ENCODE measurements around the gene TRHDE.

The TRHDE gene

GRCh38 chr12:72368719-72369422 is 96.7 kb downstream of the TRHDE start:
- no peaks in the 10 kb centered on the region for H3K9me3 ChIP-seq (ENCODE audit: control insufficient read depth, low read length)
- no peaks in the 10 kb centered on the region for H3K36me3 ChIP-seq (ENCODE audit: control insufficient read depth, insufficient read depth, low read length, severe bottlenecking)
- H3K4me3 ChIP-seq (ENCODE audit: low read length), result no peak overlapping the region
- no peaks in the 10 kb centered on the region for H3K27me3 ChIP-seq (replicated peaks; ENCODE audit: control insufficient read depth, insufficient read depth, low read length)
- no peaks in the 10 kb centered on the region for H3K4me1 ChIP-seq (ENCODE audit: control insufficient read depth, insufficient read depth, low read length)
- no peak for DNase-seq (ENCODE audit: low read depth)
- no peak overlapping the region for H3K9ac ChIP-seq (ENCODE audit: low read length)

GRCh38 chr12:72369423-72369959 is 97.3 kb downstream of the TRHDE start:
- Histone ChIP-seq H3K4me3 (ENCODE audit: low read length) (no peak overlapping the region), H3K4me1 (ENCODE audit: control insufficient read depth, insufficient read depth, low read length) (no peaks in the 10 kb centered on the region), H3K9ac (ENCODE audit: low read length) (no peak overlapping the region), H3K9me3 (ENCODE audit: control insufficient read depth, low read length) (no peaks in the 10 kb centered on the region), H3K27me3 (replicated peaks; ENCODE audit: control insufficient read depth, insufficient read depth, low read length) (no peaks in the 10 kb centered on the region), H3K36me3 (ENCODE audit: control insufficient read depth, insufficient read depth, low read length, severe bottlenecking) (no peaks in the 10 kb centered on the region)
- DNase-seq (ENCODE audit: low read depth), result no peak

GRCh38 chr12:72380441-72380840 is 108.3 kb downstream of the TRHDE start:
- no peak overlapping the region for H3K9ac ChIP-seq (ENCODE audit: low read length)
- no peaks in the 10 kb centered on the region for H3K27me3 ChIP-seq (replicated peaks; ENCODE audit: control insufficient read depth, insufficient read depth, low read length)
- DNase-seq (ENCODE audit: low read depth), result no peak
- no peak overlapping the region for H3K4me3 ChIP-seq (ENCODE audit: low read length)
- no peaks in the 10 kb centered on the region for H3K9me3 ChIP-seq (ENCODE audit: control insufficient read depth, low read length)
- H3K36me3 ChIP-seq (ENCODE audit: control insufficient read depth, insufficient read depth, low read length, severe bottlenecking), result peaks cover 2% of the 10 kb centered on the region
- no peaks in the 10 kb centered on the region for H3K4me1 ChIP-seq (ENCODE audit: control insufficient read depth, insufficient read depth, low read length)

- no peaks in the 10 kb centered on the region for H3K9me3 ChIP-seq (ENCODE audit: control insufficient read depth, low read length)
- no peaks in the 10 kb centered on the region for H3K27me3 ChIP-seq (replicated peaks; ENCODE audit: control insufficient read depth, insufficient read depth, low read length)
- DNase-seq (ENCODE audit: low read depth), result no peak
- no peaks in the 10 kb centered on the region for H3K36me3 ChIP-seq (ENCODE audit: control insufficient read depth, insufficient read depth, low read length, severe bottlenecking)
- no peak overlapping the region for H3K4me3 ChIP-seq (ENCODE audit: low read length)
- peaks cover 6% of the 10 kb centered on the region for H3K4me1 ChIP-seq (ENCODE audit: control insufficient read depth, insufficient read depth, low read length)
- no peak overlapping the region for H3K9ac ChIP-seq (ENCODE audit: low read length)
Measured at GRCh38 chr12:72388322-72388721, 116.2 kb downstream of the TRHDE start.

GRCh38 chr12:72390146-72390545 is 118.0 kb downstream of the TRHDE start:
- no peak overlapping the region for H3K9ac ChIP-seq (ENCODE audit: low read length)
- H3K4me1 ChIP-seq (ENCODE audit: control insufficient read depth, insufficient read depth, low read length), result peaks cover 6% of the 10 kb centered on the region
- no peaks in the 10 kb centered on the region for H3K27me3 ChIP-seq (replicated peaks; ENCODE audit: control insufficient read depth, insufficient read depth, low read length)
- no peaks in the 10 kb centered on the region for H3K9me3 ChIP-seq (ENCODE audit: control insufficient read depth, low read length)
- no peaks in the 10 kb centered on the region for H3K36me3 ChIP-seq (ENCODE audit: control insufficient read depth, insufficient read depth, low read length, severe bottlenecking)
- H3K4me3 ChIP-seq (ENCODE audit: low read length), result no peak overlapping the region
- DNase-seq (ENCODE audit: low read depth), result peak; percentile 39

GRCh38 chr12:72406111-72406510 is 133.9 kb downstream of the TRHDE start:
- H3K4me1 ChIP-seq (ENCODE audit: control insufficient read depth, insufficient read depth, low read length), result no peaks in the 10 kb centered on the region
- no peak overlapping the region for H3K9ac ChIP-seq (ENCODE audit: low read length)
- H3K4me3 ChIP-seq (ENCODE audit: low read length), result no peak overlapping the region
- H3K27me3 ChIP-seq (replicated peaks; ENCODE audit: control insufficient read depth, insufficient read depth, low read length), result no peaks in the 10 kb centered on the region
- no peaks in the 10 kb centered on the region for H3K36me3 ChIP-seq (ENCODE audit: control insufficient read depth, insufficient read depth, low read length, severe bottlenecking)
- DNase-seq (ENCODE audit: low read depth), result peak; percentile 21
- no peaks in the 10 kb centered on the region for H3K9me3 ChIP-seq (ENCODE audit: control insufficient read depth, low read length)

GRCh38 chr12:72432037-72432604 is 160.0 kb downstream of the TRHDE start:
- no peaks in the 10 kb centered on the region for H3K9me3 ChIP-seq (ENCODE audit: control insufficient read depth, low read length)
- H3K36me3 ChIP-seq (ENCODE audit: control insufficient read depth, insufficient read depth, low read length, severe bottlenecking), result no peaks in the 10 kb centered on the region
- no peak overlapping the region for H3K4me3 ChIP-seq (ENCODE audit: low read length)
- no peak overlapping the region for H3K9ac ChIP-seq (ENCODE audit: low read length)
- DNase-seq (ENCODE audit: low read depth), result no peak
- H3K27me3 ChIP-seq (replicated peaks; ENCODE audit: control insufficient read depth, insufficient read depth, low read length), result no peaks in the 10 kb centered on the region
- peaks cover 5% of the 10 kb centered on the region for H3K4me1 ChIP-seq (ENCODE audit: control insufficient read depth, insufficient read depth, low read length)

- peaks cover 5% of the 10 kb centered on the region for H3K4me1 ChIP-seq (ENCODE audit: control insufficient read depth, insufficient read depth, low read length)
- H3K36me3 ChIP-seq (ENCODE audit: control insufficient read depth, insufficient read depth, low read length, severe bottlenecking), result no peaks in the 10 kb centered on the region
- H3K9ac ChIP-seq (ENCODE audit: low read length), result no peak overlapping the region
- no peaks in the 10 kb centered on the region for H3K9me3 ChIP-seq (ENCODE audit: control insufficient read depth, low read length)
- DNase-seq (ENCODE audit: low read depth), result no peak
- no peaks in the 10 kb centered on the region for H3K27me3 ChIP-seq (replicated peaks; ENCODE audit: control insufficient read depth, insufficient read depth, low read length)
- no peak overlapping the region for H3K4me3 ChIP-seq (ENCODE audit: low read length)
Measured at GRCh38 chr12:72433298-72433697, 161.1 kb downstream of the TRHDE start.

- no peak for DNase-seq (ENCODE audit: low read depth)
- peaks cover 5% of the 10 kb centered on the region for H3K4me1 ChIP-seq (ENCODE audit: control insufficient read depth, insufficient read depth, low read length)
- H3K4me3 ChIP-seq (ENCODE audit: low read length), result no peak overlapping the region
- no peaks in the 10 kb centered on the region for H3K36me3 ChIP-seq (ENCODE audit: control insufficient read depth, insufficient read depth, low read length, severe bottlenecking)
- no peak overlapping the region for H3K9ac ChIP-seq (ENCODE audit: low read length)
- no peaks in the 10 kb centered on the region for H3K27me3 ChIP-seq (replicated peaks; ENCODE audit: control insufficient read depth, insufficient read depth, low read length)
- peaks cover 11% of the 10 kb centered on the region for H3K9me3 ChIP-seq (ENCODE audit: control insufficient read depth, low read length)
Measured at GRCh38 chr12:72434999-72435398, 162.8 kb downstream of the TRHDE start.

GRCh38 chr12:72442217-72442616 is 170.0 kb downstream of the TRHDE start:
- Histone ChIP-seq H3K27me3 (replicated peaks; ENCODE audit: control insufficient read depth, insufficient read depth, low read length) (no peaks in the 10 kb centered on the region), H3K9me3 (ENCODE audit: control insufficient read depth, low read length) (peaks cover 11% of the 10 kb centered on the region), H3K4me1 (ENCODE audit: control insufficient read depth, insufficient read depth, low read length) (no peaks in the 10 kb centered on the region), H3K36me3 (ENCODE audit: control insufficient read depth, insufficient read depth, low read length, severe bottlenecking) (no peaks in the 10 kb centered on the region), H3K9ac (ENCODE audit: low read length) (no peak overlapping the region), H3K4me3 (ENCODE audit: low read length) (no peak overlapping the region)
- DNase-seq (ENCODE audit: low read depth), result no peak

GRCh38 chr12:72444125-72444524 is 172.0 kb downstream of the TRHDE start:
- Histone ChIP-seq H3K36me3 (ENCODE audit: control insufficient read depth, insufficient read depth, low read length, severe bottlenecking) (no peaks in the 10 kb centered on the region), H3K4me1 (ENCODE audit: control insufficient read depth, insufficient read depth, low read length) (peaks cover 10% of the 10 kb centered on the region), H3K9me3 (ENCODE audit: control insufficient read depth, low read length) (peaks cover 6% of the 10 kb centered on the region), H3K4me3 (ENCODE audit: low read length) (no peak overlapping the region), H3K9ac (ENCODE audit: low read length) (no peak overlapping the region), H3K27me3 (replicated peaks; ENCODE audit: control insufficient read depth, insufficient read depth, low read length) (no peaks in the 10 kb centered on the region)
- no peak for DNase-seq (ENCODE audit: low read depth)
